ENCODE measurements around the gene IRAG1.

Gene IRAG1

DNA sequence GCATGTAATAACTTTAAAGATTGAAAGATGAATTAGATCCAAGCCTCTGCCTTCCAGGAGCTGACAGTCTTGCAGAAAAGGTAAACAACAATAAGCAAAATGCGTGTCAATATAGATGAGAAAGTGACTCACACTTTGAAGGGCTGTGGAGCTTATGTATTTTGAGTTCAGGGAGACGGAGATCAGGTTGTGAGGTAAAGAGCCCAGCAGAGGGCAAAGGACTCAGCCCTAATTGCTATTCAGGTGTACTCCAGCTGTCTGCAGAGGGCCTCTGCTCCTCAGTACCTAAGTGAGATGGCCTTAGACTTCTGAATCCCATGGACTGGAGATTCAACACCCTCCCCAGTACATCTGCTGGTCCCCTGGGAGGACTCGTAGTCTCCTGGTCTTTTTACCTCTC is 34.6 kb upstream of the IRAG1 start:
- no peak for DNase-seq (ENCODE audit: low read depth)
- H3K4me3 ChIP-seq (ENCODE audit: low read depth, low read length), result no peak overlapping the region
- TF ChIP-seq, protein P1, sequence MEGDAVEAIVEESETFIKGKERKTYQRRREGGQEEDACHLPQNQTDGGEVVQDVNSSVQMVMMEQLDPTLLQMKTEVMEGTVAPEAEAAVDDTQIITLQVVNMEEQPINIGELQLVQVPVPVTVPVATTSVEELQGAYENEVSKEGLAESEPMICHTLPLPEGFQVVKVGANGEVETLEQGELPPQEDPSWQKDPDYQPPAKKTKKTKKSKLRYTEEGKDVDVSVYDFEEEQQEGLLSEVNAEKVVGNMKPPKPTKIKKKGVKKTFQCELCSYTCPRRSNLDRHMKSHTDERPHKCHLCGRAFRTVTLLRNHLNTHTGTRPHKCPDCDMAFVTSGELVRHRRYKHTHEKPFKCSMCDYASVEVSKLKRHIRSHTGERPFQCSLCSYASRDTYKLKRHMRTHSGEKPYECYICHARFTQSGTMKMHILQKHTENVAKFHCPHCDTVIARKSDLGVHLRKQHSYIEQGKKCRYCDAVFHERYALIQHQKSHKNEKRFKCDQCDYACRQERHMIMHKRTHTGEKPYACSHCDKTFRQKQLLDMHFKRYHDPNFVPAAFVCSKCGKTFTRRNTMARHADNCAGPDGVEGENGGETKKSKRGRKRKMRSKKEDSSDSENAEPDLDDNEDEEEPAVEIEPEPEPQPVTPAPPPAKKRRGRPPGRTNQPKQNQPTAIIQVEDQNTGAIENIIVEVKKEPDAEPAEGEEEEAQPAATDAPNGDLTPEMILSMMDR (IDR thresholded peaks at IDR 0.05; ENCODE audit: low read depth, low read length, missing control alignments), result peak; percentile 6

DNA sequence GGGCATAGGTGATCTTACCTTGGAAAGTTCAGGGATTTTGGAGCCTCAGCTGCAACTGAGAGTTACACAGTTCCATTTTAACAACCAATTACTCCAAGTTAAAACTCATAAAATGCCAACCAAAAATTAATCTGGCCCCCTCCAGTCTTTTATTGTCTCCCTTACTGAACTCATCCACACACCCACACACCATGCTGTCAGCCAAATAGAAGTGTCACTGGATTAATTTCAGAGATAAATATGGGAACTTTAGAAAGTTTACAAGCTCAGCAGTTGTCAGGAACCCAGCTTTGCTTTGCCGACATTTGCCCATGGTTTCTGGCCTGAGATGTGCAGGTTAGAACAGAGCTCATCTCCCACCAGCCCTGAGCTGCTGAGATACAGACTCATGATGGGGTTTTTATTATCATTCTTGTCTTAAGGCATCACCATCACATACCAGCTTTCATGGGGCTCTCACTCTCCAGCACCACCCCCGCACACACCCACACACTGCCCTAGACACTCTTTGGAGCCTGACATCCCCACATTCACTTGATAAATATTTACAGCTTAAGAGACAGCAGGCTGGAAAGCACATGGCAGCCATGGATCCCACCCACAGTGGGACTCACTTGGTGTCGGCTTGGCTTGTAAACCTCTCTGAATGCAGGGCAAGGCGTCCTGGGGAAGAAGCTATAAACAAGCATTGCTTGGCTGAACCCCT is 33.7 kb upstream of the IRAG1 start:
- H3K4me3 ChIP-seq (ENCODE audit: low read depth, low read length), result no peak overlapping the region
- TF ChIP-seq, protein P1 (IDR thresholded peaks at IDR 0.05; ENCODE audit: low read depth, low read length, missing control alignments), result no peak
- DNase-seq (ENCODE audit: low read depth), result no peak

DNA sequence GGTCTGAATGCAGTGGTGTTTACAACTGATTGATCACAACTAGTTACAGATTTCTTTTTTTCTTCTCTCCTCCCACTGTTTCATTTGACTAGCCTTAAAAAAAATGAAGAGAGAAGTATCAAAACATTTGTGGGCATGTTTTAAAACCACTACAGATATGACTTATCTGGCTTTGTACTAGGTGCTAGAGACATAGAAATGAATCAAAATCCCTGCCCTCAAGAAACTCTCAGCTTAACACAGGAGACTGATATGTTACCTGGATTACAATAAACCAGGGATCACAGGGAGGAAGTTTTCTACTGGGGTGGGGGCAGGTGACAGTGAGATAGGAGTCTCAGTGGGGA is 32.3 kb upstream of the IRAG1 start:
- H3K4me3 ChIP-seq (ENCODE audit: low read depth, low read length), result no peak overlapping the region
- TF ChIP-seq, protein P1 (IDR thresholded peaks at IDR 0.05; ENCODE audit: low read depth, low read length, missing control alignments), result no peak
- DNase-seq (ENCODE audit: low read depth), result no peak

DNA sequence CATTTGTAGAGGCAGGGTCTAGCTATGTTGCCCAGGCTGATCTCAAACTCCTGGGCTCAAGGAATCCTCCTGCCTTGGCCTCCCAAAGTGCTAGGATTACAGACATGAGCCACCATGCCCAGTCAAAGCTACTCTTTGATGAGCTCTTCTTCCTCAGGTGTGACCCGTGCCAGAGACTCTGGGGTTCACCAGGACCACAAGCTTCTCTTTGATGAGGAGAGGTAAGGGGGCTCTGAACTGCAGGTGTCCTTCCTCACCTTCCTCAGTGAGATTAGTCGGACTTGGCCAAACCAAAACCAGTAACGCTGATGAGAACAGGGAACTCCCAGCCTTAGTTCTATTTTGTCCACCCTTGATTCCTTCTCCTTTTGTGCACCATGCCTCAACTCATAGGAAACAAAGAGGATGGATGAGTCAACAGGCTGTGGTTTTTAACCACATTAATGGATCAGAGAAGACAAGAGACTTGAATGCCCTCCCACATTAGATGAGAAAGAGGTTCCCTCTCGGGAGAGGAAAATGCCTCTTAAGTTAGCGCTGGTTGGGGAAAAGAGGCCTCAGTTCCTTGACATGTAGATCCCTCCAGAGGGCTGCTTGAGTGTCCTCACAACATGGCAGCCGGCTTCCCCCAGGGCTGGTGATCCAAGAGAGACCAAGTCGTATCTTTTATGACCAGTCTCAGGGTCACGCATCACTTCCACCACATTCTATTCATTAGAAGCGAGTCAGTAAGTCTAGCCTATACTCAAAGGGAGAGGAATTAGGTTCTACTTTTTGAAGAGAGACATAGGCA is 31.8 kb upstream of the IRAG1 start:
- no peak for DNase-seq (ENCODE audit: low read depth)
- TF ChIP-seq, protein P1 (IDR thresholded peaks at IDR 0.05; ENCODE audit: low read depth, low read length, missing control alignments), result no peak
- no peak overlapping the region for H3K4me3 ChIP-seq (ENCODE audit: low read depth, low read length)

DNA sequence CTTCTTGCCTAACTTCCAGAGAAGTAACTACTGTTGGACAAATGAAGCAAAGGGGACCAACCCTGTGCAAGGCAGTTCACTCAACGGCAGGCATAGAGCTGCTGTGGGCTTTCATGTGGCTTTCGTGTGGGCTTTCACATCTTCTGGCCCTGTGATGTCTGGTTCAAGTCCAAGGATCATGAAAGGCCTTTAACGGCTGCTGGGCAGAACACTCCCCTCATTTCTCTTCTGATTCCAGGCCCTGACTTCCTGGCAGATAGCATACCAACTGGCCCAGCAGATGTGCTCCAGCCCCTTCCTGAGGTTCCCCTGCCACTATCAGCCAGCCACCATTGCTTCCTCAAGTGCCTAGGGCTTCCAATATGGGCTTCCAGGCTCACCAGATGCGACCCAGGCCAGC is 28.8 kb upstream of the IRAG1 start:
- TF ChIP-seq, protein P1 (IDR thresholded peaks at IDR 0.05; ENCODE audit: low read depth, low read length, missing control alignments), result no peak
- no peak for DNase-seq (ENCODE audit: low read depth)
- no peak overlapping the region for H3K4me3 ChIP-seq (ENCODE audit: low read depth, low read length)

DNA sequence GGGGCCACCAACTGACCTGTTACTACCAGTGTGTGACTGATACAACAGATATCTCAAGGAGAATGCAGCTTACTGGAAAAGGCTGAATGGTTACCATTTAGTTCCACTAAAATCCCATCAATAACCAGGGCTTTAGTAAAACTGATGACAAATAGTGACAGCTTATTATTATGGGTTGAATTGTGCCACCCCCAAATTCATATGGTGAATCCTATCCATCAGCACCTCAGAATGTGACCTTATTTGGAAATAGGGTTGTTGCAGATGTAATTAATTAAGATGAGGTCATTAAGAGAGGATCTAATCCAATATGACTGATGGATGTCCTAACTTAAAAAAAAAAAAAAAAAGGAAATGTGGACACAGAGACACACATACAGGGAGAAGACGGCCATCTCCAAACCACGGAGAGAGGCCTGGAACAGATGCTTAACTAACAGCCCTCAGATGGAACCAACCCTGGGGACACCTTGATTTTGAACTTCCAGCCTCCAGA is 27.4 kb upstream of the IRAG1 start:
- no peak for DNase-seq (ENCODE audit: low read depth)
- TF ChIP-seq, protein P1 (IDR thresholded peaks at IDR 0.05; ENCODE audit: low read depth, low read length, missing control alignments), result no peak
- H3K4me3 ChIP-seq (ENCODE audit: low read depth, low read length), result no peak overlapping the region
